Testis (tissue), 5 donors: Measurements from ENCODE around the gene VPS72. TPM values are rescaled to one million over a fixed set of nuclear protein-coding genes. Genes with fewer than 3 reads are reported as not detected.

Experiments used
- DNase-seq: peaks from one replicate; pipeline ENCODE4 v3.0.0-alpha.2; 2019
- H3K27ac ChIP-seq, 2 donors: fragments of 200-600 bp; sonication (generic); one replicate each; pipeline ENCODE4 v1.5.1; 2019
- H3K27me3 ChIP-seq: fragments of 200-600 bp; sonication (generic); one replicate; pipeline ENCODE4 v1.5.1; 2019
- H3K36me3 ChIP-seq: fragments of 200-600 bp; sonication (generic); one replicate; pipeline ENCODE4 v1.5.1; 2017; ENCODE audit warnings: low read depth; ENCODE audit errors: missing control alignments
- H3K4me1 ChIP-seq: fragments of 200-600 bp; sonication (generic); one replicate; pipeline ENCODE4 v1.5.1; 2019
- H3K4me3 ChIP-seq, 2 donors: fragments of 200-600 bp; sonication (generic); one replicate each; pipeline ENCODE4 v1.5.1; 2017 to 2019
- H3K9me3 ChIP-seq: fragments of 200-600 bp; sonication (generic); one replicate; pipeline ENCODE4 v1.5.1; 2017
- POLR2A ChIP-seq: fragments of 450-650 bp; IDR thresholded peaks from one replicate; pipeline ENCODE4 v1.6.1; 2017; ENCODE audit warnings: antibody characterized with exemption, mild to moderate bottlenecking, moderate library complexity
- WGBS, 2 donors: methylation state at CpG; one replicate each; pipeline ENCODE4 v1.1.5; 2018; 5-methylcytosine and 5-hydroxymethylcytosine counted together
- intact Hi-C: fragments of 100-400 bp; cut with DNase I; formaldehyde crosslinking; loops from one replicate; pipeline ENCODE4 v1.15.1; 2023; ENCODE audit warnings: low total_unique reads
- long read RNA-seq, 2 donors: transcript quantifications; one replicate each; lab custom pipeline, GENCODE V29; 2026
- polyA plus RNA-seq: library from polyadenylated mRNA; stranded (reverse); fragments of 350-450 nt; fragmentation: Illumina TruSeq; extraction: RNeasy Lipid Tissue Mini Kit (QIAGEN cat#74804); gene quantifications from one replicate; pipeline ENCODE4 v1.2.3, GENCODE V29; 2014; ENCODE audit warnings: low read depth, low replicate concordance; ENCODE audit not compliant: insufficient read depth
- total RNA-seq, 2 donors: library from RNA; depleted of rRNA; stranded (reverse); fragments of >200 nt; gene quantifications; one replicate each; pipeline ENCODE4 v1.2.3, GENCODE V29; 2016
- TF ChIP-seq, protein P1 (sequence below), 3 experiments: fragments of 450-650 bp in 2 of 3; fragments of 200-600 bp in 1 of 3; sonication (generic) in 1 of 3; IDR thresholded peaks; one replicate each; pipeline ENCODE4 v1.5.1; 2016 to 2019; ENCODE audit warnings: antibody characterized with exemption in 3 of 3, mild to moderate bottlenecking in 2 of 3, moderate library complexity in 1 of 3

The VPS72 gene
- total RNA-seq: 10 to 100 TPM; 31.9 to 42.7 TPM
- 57.9 TPM for polyA plus RNA-seq
- long read RNA-seq, donor 1, transcript VPS72-202 (6 exons, 1,527 nt): major isoform, 34 of 42 reads
- long read RNA-seq, donor 1, partial matches to known transcripts: 5 of 42 reads
- long read RNA-seq, donor 1, other reads (novel, unspliced or antisense): 0 of 42 reads
- long read RNA-seq, donor 2, transcript VPS72-202 (6 exons, 1,527 nt): major isoform, 9 of 17 reads
- long read RNA-seq, donor 2, partial matches to known transcripts: 7 of 17 reads
- long read RNA-seq, donor 2, other reads (novel, unspliced or antisense): 0 of 17 reads

DNA sequence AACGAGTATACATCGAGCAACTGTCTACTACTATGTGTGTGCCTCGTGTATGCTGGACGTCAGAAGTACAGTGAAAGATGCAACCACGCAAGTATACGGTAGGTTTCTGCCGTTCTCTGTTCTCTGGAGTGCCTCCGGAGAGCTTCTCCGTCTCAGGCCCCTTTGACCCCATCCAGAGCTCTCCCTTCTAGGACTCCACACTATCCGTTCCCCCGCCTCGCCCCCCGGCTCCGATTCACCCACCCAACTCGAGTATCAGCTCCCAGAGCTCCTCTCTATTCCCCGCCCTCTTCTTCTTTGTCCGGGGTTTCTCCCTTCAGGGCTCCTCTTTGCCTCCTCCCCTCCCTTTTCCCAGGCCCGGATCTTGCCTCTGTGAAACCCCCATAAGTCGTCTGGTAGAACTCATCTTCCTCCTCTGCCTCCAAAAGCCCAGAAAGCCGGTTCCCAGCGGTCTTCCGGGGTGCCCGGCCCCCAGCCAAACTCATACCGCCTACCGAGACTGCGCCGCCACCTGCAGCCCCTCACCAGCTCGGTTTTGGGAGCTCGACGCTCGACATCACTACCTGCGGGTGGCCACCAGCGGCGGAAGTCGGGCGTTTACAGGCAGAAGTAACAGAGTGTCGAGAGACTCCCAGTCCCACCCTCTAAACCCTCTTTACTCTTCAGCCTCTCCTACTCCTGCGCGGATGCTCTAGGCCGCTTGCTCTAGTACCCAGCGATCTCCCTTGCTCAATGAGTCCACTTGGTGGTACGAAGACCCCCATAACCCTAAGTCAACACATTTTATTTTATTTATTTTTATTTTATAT lies at the start of gene VPS72:
Gene VPS72 (minus strand): TSS at position 561 of the 809 bp plus-strand sequence. CDS start 76 bp downstream, at position 485.
- Histone ChIP-seq H3K36me3 (no peaks in the 10 kb centered on the region), H3K4me1 (peaks cover 17% of the 10 kb centered on the region), H3K27me3 (no peaks in the 10 kb centered on the region), H3K4me3 (peak within 1 kb of the TSS; percentile 81 to 91), H3K27ac (peak within 1 kb of the TSS; percentile 75 to 84), H3K9me3 (no peaks in the 10 kb centered on the region)
- WGBS, 2 donors: 0 to 1% methylated on average over 42 of the region's 42 CpGs
- no peak for TF ChIP-seq POLR2A
- TF ChIP-seq, protein P1, sequence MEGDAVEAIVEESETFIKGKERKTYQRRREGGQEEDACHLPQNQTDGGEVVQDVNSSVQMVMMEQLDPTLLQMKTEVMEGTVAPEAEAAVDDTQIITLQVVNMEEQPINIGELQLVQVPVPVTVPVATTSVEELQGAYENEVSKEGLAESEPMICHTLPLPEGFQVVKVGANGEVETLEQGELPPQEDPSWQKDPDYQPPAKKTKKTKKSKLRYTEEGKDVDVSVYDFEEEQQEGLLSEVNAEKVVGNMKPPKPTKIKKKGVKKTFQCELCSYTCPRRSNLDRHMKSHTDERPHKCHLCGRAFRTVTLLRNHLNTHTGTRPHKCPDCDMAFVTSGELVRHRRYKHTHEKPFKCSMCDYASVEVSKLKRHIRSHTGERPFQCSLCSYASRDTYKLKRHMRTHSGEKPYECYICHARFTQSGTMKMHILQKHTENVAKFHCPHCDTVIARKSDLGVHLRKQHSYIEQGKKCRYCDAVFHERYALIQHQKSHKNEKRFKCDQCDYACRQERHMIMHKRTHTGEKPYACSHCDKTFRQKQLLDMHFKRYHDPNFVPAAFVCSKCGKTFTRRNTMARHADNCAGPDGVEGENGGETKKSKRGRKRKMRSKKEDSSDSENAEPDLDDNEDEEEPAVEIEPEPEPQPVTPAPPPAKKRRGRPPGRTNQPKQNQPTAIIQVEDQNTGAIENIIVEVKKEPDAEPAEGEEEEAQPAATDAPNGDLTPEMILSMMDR (IDR thresholded peaks at IDR 0.05): peak; percentile 14 to 51 (median 33)
- intact Hi-C loops: loop anchor here (5.0 kb wide), 1 partner anchor 157 kb away; the partner anchor contains the start of gene RFX5
- DNase-seq: peak; percentile 95

DNA sequence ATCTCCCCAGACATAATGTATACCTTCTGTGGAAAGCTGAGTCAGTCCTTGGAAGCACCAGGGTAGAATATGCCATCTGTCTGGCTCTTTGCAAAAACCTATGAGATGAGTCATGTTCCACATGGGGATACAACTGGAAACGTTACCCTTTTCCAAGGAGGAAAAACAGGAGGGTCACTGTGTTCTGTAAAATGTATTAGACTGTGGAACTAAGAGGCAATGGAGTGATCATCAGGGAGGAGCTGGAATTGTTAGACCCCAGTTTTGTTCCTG lies 48.4 kb upstream of the VPS72 start:
- no peaks in the 10 kb centered on the region for H3K36me3 ChIP-seq
- DNase-seq: no peak
- no peaks in the 10 kb centered on the region for H3K4me1 ChIP-seq
- WGBS, 2 donors: 26 to 45% methylated on average over 1 of the region's 1 CpG
- intact Hi-C loops: no loop called here
- H3K9me3 ChIP-seq: no peaks in the 10 kb centered on the region
- no peaks in the 10 kb centered on the region for H3K27me3 ChIP-seq
- H3K27ac ChIP-seq: peak overlapping the region in 1 of 2 donors; percentile 29
- no peak overlapping the region for H3K4me3 ChIP-seq
- TF ChIP-seq, protein P1 (IDR thresholded peaks at IDR 0.05): no peak
- no peak for TF ChIP-seq POLR2A

GRCh38 chr1:151237678-151238466 lies 47.9 kb upstream of the VPS72 start:
- intact Hi-C loops: no loop called here
- no peak overlapping the region for H3K4me3 ChIP-seq
- no peaks in the 10 kb centered on the region for H3K9me3 ChIP-seq
- WGBS, 2 donors: 71 to 83% methylated on average over 4 of the region's 4 CpGs
- peak overlapping the region in 1 of 2 donors; percentile 29 for H3K27ac ChIP-seq
- no peaks in the 10 kb centered on the region for H3K4me1 ChIP-seq
- DNase-seq: no peak
- no peaks in the 10 kb centered on the region for H3K36me3 ChIP-seq
- H3K27me3 ChIP-seq: no peaks in the 10 kb centered on the region
- TF ChIP-seq POLR2A: no peak
- TF ChIP-seq, protein P1 (IDR thresholded peaks at IDR 0.05): no peak

- WGBS, 2 donors: 69 to 72% methylated on average over 6 of the region's 6 CpGs
- Histone ChIP-seq H3K27me3 (no peaks in the 10 kb centered on the region), H3K36me3 (no peaks in the 10 kb centered on the region), H3K4me1 (peaks cover 18% of the 10 kb centered on the region), H3K27ac (no peak overlapping the region), H3K9me3 (no peaks in the 10 kb centered on the region), H3K4me3 (no peak overlapping the region)
- DNase-seq: no peak
- no peak for TF ChIP-seq POLR2A
- TF ChIP-seq, protein P1 (IDR thresholded peaks at IDR 0.05): no peak
- intact Hi-C loops: no loop called here
These were observed 45.2 kb upstream of the VPS72 start for GRCh38 chr1:151235235-151235634.
